Fibroblast of gingiva (primary cell): ENCODE results near the gene PREX1.
A peak's percentile ranks its signal among the peaks of the same experiment; 100 is the strongest.

ENCODE experiments used
- DNase-seq: peaks from one replicate; pipeline ENCODE4 v3.0.0-alpha.2; 2011; ENCODE audit warnings: low read depth

The PREX1 gene

GRCh38 chr20:48632825-48633619, 194.8 kb downstream of the PREX1 start:
- DNase-seq = no peak

DNA sequence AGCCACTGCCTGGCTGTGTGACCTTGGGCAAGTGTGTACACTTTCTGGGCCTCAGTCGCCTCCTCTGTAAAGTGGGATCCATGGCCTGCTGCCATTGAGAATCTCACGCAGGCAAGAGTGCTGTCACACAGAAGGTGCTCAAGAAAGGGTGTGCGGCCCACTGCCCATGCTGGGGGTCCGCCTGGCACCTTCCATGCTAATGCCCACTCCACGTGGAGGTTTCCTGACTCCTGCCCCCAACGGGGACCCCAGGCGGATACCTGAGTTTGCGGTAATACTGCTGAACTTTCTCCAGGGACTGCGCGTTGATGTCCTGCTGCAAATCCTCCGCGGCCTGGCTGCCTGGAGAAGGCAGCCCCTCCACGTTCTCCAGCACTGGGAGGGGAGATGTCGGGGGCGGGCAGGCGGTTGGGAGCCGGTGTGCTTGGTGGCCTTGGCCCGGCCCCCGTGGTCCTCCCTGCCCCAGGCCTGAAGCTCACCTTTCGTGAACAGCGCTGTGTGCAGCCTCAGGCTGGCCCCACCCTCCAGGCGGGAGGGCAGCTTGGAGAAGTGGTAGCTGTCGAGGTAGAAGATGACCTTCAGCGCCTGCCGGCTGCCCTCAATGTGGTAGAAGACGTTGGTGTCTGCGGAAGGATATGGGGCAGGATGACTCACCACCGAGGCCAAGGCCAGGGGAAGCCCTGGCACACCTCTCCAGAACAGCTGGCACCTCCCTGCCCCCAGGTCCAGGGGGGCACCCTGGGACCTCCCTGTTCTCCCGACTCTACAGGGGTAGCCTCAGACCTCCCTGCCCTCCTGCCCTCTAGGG, 195.6 kb downstream of the PREX1 start:
- DNase-seq = no peak

DNA sequence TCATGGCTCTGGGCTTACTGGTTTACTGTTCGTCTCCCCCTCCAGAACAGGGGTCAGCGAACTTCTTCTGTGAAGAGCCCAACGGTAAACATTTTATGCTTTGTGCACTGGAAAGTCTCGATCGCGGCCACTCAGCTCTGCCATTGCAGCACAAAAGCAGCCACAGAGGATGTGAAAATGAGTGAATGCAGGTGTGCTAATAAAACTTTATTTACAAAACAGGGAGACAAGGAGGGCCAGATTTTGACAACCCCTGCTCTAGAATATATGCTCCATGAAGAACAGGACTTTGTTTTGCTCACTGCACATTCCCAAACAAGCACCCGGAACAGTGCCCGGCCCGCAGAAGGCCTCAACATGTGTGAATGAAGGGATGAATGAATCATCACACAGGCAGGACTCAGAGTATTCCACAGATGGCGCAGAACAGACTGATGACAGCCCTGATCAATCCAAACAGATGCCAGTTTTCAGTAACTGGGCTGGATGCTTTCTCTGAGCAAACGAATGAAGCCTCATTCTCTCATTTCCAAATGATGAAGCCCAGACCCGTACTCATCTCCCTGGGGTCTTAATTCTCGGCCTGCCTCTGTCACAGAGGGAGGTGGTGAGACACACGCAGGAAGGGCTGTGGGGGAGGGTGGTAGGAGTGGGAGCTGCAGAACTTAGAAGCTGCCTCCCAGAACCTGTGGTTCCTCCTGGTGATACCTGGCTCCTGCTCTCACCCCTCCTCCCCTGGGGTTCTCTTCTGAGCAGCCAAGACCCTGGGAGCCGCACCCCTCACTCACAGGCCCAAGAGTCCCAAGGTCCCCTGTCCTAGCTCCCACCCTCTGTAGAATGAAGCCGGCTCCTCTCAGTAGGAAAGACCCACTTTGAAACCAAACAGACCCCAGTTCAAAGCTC, 196.4 kb downstream of the PREX1 start:
- DNase-seq = no peak

- no peak for DNase-seq
Observed at GRCh38 chr20:48630342-48631075, 197.3 kb downstream of the PREX1 start.

DNA sequence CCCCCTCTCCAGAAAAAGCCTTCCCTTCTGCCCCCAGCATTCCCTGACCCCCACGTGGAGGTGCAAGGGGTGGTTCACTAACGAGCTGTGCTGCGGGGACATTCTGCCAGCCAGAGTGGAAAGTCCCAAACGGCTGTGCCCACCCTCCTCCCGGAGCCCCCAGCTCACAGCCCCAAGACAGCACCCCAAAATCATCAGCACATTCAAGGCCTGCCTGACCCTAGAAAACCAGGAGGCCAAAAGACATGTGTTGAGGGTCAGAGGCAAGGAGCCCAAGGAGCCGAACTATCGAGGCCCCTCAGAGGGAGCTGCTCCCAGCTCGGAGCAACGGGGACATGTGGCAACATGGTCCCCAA, 197.9 kb downstream of the PREX1 start:
- no peak for DNase-seq

- DNase-seq = no peak
Observed at GRCh38 chr20:48629069-48629959, 198.5 kb downstream of the PREX1 start.

- DNase-seq = no peak
Observed at GRCh38 chr20:48627737-48628128, 200.1 kb downstream of the PREX1 start.

- no peak for DNase-seq
Observed at GRCh38 chr20:48626938-48627736, 200.7 kb downstream of the PREX1 start.

- DNase-seq = peak; percentile 45
Observed at GRCh38 chr20:48626226-48626937, 201.4 kb downstream of the PREX1 start.

GRCh38 chr20:48625136-48625900, 202.5 kb downstream of the PREX1 start:
- DNase-seq = no peak

DNA sequence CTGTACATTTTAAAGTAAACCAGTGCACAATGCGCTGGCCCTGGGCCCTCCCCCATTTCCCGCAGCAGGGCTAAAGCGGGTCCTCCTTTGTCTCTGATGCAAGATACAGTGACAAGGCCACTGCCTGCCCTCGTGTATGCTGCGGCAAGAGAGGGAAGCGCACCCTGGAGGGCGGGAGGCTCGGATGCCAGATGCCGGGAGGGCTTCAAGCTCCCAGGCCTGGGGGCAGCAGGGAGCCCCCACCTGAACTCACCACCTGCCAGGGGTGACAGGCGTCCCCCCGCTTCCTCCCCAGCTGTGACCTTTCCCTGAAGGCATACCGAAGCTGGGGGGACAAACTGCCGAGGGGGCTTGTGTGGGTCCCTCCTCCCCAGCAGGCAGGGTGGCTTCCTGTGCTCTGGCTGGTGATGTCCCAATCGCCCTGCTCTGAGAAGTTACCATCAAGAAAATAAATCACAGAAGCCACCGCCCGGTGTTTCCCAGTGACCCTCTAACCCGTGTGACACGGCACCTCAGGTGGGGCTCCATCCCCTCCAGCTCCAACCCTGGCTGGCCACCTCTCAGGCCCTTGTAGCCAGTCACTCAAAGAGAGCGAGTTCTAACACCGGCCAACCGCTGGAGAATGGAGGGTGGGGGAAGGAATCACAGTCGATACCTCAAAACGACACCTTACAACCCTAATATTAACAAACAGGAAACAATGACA, 203.3 kb downstream of the PREX1 start:
- no peak for DNase-seq

DNA sequence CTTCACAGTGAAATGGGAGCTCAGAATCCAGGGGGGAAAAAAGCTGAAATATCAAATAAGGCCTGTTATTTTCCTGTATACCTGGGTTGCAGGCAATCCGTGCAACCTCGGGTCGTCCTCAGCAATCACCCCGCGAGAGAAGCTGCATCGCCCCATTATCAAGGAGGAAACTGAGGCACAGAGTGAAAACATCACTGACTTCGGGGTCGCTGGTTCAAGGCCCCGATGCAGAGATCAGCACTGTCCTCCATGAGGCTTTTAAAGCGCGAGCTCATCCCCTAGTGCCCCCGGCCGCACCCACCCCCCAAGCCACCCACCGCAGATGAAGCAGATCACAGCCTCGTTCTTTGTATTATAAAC, 203.9 kb downstream of the PREX1 start:
- DNase-seq = no peak

DNA sequence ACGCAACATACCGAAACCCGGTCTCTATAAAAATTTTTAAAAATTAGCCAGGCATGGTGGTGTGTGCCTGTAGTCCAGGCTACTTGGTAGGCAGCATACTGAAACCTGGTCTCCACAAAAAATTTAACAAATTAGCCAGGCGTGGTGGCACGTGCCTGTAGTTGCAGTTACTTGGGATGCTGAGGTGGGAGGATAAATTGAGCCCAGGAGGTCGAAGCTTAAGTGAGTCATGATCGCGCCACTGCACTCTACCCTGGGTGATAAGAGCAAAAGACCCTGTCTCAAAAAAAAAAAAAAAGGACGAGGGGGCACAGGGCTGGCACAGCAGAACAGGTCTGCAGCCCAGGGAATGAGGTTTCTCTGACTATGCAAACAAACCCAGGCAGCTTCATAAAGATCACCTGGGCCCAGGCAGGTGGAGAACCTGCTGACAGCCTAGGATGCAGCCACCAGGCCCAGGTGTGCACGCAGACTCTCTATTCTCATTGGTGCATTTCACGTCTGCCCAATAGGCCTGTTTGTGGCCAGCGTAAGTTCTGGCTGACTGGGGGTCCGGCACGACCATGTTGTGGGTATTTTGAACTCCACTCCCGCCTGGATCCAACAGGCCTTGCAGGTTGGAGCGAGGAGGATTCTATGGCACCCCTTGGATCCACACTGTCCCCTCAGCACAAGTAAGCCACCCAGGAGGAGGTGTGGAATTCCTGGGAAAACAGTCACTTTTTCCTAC, 204.5 kb downstream of the PREX1 start:
- no peak for DNase-seq

DNA sequence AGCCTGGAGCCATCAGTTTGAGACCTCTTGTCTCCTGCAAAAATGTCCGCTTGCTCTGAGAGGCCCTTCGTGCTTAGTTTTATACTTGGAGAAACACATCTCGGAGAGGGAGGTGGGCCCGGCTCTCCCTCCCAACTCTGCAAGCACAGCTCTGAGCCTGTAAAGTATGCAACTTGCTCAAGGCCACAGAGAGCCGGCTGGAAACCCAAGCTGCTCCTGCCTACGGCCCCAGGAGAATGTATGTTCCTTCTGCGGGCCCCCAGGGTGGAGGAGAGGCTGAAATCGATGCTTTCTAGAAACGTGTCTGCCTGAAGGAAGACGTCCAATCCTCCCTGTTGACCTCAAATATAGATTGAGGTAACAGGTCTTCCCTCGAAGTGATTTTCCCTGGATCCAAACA, 205.4 kb downstream of the PREX1 start:
- no peak for DNase-seq

DNA sequence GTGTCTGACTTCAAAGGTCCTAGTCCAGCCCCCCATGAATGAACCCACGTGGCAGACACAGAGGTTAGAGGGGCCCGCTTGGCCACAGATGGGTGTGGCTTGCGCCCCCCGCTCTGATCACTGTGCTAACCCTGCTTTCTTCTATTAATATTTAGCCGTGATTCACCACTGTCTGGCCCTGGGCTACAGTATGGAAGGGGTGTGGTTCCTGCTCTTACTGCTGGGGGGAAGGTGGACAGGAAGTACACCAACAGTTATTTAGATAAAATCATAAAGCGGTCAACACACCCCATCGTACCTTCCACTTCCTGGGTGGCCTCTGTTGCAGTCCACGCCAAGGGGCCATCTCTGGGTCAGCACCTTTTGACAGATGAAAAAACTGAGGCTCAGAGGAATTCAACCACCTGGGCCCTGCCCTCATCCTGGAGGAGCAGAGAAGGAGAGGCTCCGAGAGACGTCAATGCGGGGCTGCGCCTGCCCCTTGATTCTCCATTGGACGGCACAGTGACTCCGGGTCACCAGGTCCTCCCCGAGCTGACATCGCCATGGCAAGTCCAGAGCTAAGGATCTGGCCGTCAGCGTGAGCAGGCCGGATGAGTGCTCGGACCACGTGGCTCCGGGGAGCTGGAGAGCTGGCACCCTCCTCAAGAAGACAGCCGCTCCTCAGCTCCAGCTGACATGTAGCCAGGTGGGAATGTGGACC, 206.3 kb downstream of the PREX1 start:
- no peak for DNase-seq
